Neuron (in vitro differentiated cells): ENCODE data around the gene C1GALT1C1L.
"Not testable (repeated sequence)": the region's sequence is repeated elsewhere in the genome, so short reads cannot be mapped to it uniquely, and the experiment has no call there.

ENCODE experiments used
- H2AFZ ChIP-seq: one replicate; pipeline ENCODE4 v1.6.1; 2013; ENCODE audit warnings: low read depth, mild to moderate bottlenecking, inconsistent platforms, low read length, moderate library complexity
- H3K27me3 ChIP-seq: one replicate; pipeline ENCODE4 v1.6.1; 2013; ENCODE audit warnings: low read length; ENCODE audit not compliant: insufficient read depth
- H3K36me3 ChIP-seq: one replicate; pipeline ENCODE4 v1.6.1; 2013; ENCODE audit warnings: low read length; ENCODE audit not compliant: insufficient read depth
- H3K4me1 ChIP-seq: one replicate; pipeline ENCODE4 v1.6.1; 2013; ENCODE audit warnings: low read length; ENCODE audit not compliant: insufficient read depth
- H3K4me3 ChIP-seq: 2 replicates; pipeline ENCODE4 v1.5.1; 2013; ENCODE audit warnings: mild to moderate bottlenecking, low read length, moderate library complexity
- H3K9me3 ChIP-seq: one replicate; pipeline ENCODE4 v1.6.1; 2013; ENCODE audit warnings: low read length

Gene C1GALT1C1L

DNA sequence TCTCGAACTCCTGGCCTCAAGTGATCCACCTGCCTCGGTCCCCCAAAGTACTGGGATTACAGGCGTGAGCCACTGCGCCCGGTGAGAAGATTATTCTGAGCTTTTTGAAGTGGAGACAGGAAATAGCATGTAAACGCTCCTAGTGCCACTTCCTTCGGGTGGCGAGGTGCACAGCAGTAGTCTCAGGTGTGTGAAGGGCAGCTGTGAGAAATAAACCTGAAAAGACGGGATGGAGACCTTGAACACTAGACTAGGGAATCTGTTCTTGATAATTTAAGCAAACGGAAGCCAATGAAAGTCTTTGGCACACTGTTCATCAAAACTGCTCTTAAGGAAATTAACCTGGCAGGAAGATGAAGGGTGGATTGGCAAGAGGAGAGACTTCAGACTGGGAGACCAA is 39.6 kb downstream of the C1GALT1C1L start:
- H3K4me3 ChIP-seq, result peak overlapping the region; percentile 48
- H3K27me3 ChIP-seq, result peaks cover 26% of the 10 kb centered on the region
- H3K4me1 ChIP-seq, result no peaks in the 10 kb centered on the region
- no peaks in the 10 kb centered on the region for H3K36me3 ChIP-seq
- H3K9me3 ChIP-seq, result peaks cover 7% of the 10 kb centered on the region
- no peak overlapping the region for H2AFZ ChIP-seq

DNA sequence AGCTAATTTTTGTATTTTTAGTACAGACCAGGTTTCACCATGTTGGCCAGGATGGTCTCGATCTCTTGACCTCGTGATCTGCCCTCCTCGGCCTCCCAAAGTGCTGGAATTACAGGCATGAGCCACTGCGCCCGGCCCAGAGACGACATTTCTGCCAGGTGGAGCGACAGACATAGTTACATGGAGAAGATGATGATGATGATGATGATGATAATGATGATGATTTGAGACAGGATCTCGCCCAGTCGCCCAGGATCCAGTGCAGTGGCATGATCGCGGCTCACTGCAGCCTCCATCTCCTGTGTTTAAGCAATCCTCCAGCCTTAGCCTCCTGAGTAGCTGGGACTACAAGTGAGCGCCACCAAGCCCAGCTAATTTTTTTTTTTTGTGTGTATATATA is 40.1 kb downstream of the C1GALT1C1L start:
- not testable (repeated sequence) for H3K9me3 ChIP-seq, H3K36me3 ChIP-seq, H2AFZ ChIP-seq, H3K4me3 ChIP-seq, H3K4me1 ChIP-seq
- H3K27me3 ChIP-seq, result peaks cover 26% of the 10 kb centered on the region

DNA sequence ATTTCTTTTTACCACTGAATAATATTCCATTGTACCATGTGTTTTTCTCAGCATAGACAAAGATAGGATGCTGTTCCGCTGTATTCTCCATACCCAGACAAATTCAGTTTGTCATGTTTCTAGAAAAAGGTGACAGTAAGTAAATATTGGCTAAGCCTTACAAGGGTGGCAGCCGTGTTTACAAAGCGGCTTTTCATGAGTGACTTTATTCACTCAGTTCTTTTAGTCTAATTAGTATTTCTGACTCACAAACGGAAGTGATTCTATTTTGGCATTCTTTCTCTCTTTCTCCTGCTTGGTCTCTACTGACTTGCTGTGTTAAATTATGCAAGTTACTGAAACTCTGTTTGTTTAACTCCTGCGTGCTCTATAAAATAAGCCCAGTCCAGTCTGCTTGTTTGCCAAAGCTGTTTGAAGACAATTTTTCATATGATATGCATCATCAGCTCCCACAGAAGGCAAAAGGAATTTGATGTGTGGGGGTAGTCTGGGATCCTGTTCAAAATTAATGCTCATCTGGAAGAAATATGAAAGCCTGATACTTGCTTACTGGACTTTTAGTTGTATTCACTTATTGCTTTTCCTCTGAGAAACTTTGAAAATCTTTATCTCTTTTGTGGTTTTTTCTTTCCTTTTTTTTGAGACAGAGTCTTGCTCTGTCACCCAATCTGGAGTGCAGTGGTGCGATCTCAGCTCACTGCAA is 41.5 kb downstream of the C1GALT1C1L start:
- Histone ChIP-seq H3K27me3 (peaks cover 26% of the 10 kb centered on the region), H2AFZ (no peak overlapping the region), H3K4me3 (no peak overlapping the region), H3K36me3 (no peaks in the 10 kb centered on the region), H3K9me3 (peaks cover 7% of the 10 kb centered on the region), H3K4me1 (no peaks in the 10 kb centered on the region)

DNA sequence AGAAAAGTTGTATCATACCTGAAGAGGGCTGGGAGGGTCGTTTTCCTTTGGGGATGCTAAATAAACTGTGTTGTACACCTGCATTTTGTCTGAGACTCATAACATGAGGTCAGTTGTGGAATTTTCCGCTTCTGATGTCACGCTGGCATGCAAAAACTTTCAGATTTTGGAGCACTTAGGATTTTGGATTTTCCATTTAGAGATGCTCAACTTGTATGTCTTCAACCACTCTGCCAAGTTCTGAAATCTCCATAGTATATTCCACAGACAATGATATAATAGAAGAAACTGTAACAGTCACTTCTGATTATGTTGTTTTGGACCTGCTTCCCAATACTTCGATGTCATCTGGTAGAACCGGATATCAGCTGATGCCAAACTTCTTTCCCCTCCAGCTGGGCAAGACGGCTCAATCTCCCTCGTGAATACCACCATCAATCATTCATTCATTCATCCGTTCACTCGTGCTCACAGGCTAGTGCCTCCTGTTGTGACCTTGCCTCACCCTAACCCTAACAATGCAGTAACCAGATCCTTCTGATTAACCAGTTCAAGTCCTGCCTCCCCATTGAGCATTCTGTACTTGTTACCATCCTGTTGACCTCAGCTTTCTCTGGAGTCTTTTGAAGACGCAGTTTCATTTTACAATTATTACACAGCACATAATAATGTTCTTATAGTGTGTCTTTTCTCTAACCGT is 44.5 kb downstream of the C1GALT1C1L start:
- H2AFZ ChIP-seq, result no peak overlapping the region
- H3K27me3 ChIP-seq, result peaks cover 13% of the 10 kb centered on the region
- no peak overlapping the region for H3K4me3 ChIP-seq
- no peaks in the 10 kb centered on the region for H3K9me3 ChIP-seq
- no peaks in the 10 kb centered on the region for H3K36me3 ChIP-seq
- no peaks in the 10 kb centered on the region for H3K4me1 ChIP-seq
